HG03280 (cell line): ENCODE results near the gene S100A13.
"Not testable (repeated sequence)": the region's sequence is repeated elsewhere in the genome, so short reads cannot be mapped to it uniquely, and the experiment has no call there.

Source experiments
- ATAC-seq: cut with Tn5 transposase; IDR thresholded peaks from one replicate; pipeline ENCODE4 v1.9.1; 2021; ENCODE audit warnings: mild to moderate bottlenecking, moderate library complexity; ENCODE audit not compliant: unreplicated experiment

The S100A13 gene

GRCh38 chr1:153649137-153649862 lies 22.0 kb upstream of the S100A13 start:
- ATAC-seq, result no peak

GRCh38 chr1:153648000-153648643 lies 20.8 kb upstream of the S100A13 start:
- no peak for ATAC-seq

- no peak for ATAC-seq
Observed at GRCh38 chr1:153647346-153647714, 20.0 kb upstream of the S100A13 start.

- no peak for ATAC-seq
Observed at GRCh38 chr1:153646672-153647345, 19.5 kb upstream of the S100A13 start.

GRCh38 chr1:153643816-153644215 lies 16.5 kb upstream of the S100A13 start:
- no peak for ATAC-seq

GRCh38 chr1:153643100-153643499 lies 15.8 kb upstream of the S100A13 start:
- no peak for ATAC-seq

- no peak for ATAC-seq
Observed at GRCh38 chr1:153642161-153642560, 14.9 kb upstream of the S100A13 start.

- no peak for ATAC-seq
Observed at GRCh38 chr1:153640861-153641260, 13.6 kb upstream of the S100A13 start.

GRCh38 chr1:153640213-153640612 lies 12.9 kb upstream of the S100A13 start:
- not testable (repeated sequence) for ATAC-seq

GRCh38 chr1:153639280-153639679 lies 12.0 kb upstream of the S100A13 start:
- no peak for ATAC-seq

GRCh38 chr1:153638261-153638660 lies 11.0 kb upstream of the S100A13 start:
- no peak for ATAC-seq

- no peak for ATAC-seq
Observed at GRCh38 chr1:153636312-153636711, 9.0 kb upstream of the S100A13 start.

GRCh38 chr1:153635872-153636271 lies 8.6 kb upstream of the S100A13 start:
- ATAC-seq, result no peak

GRCh38 chr1:153633754-153634665 lies 6.7 kb upstream of the S100A13 start, which contains the start of gene CHTOP:
CHTOP (plus strand) TSS chr1:153634066; CDS start chr1:153636589, 2,523 bp downstream.
- peak; percentile 94 for ATAC-seq

GRCh38 chr1:153633161-153633753 lies 6.0 kb upstream of the S100A13 start:
- ATAC-seq, result no peak

- no peak for ATAC-seq
Observed at GRCh38 chr1:153631047-153632022, 4.0 kb upstream of the S100A13 start.

- ATAC-seq, result no peak
Observed at GRCh38 chr1:153630384-153630783, 3.1 kb upstream of the S100A13 start.

GRCh38 chr1:153629971-153630370 lies 2.7 kb upstream of the S100A13 start:
- ATAC-seq, result no peak

GRCh38 chr1:153629343-153629665 lies 2.0 kb upstream of the S100A13 start:
- no peak for ATAC-seq
